ENCODE results near the gene USP10.

Gene USP10

GRCh38 chr16:84780063-84780462 is 80.3 kb downstream of the USP10 start:
- Histone ChIP-seq H3K4me3 (ENCODE audit: low read depth, low read length) (no peak overlapping the region), H3K27ac (no peak overlapping the region), H3K36me3 (no peaks in the 10 kb centered on the region), H3K27me3 (ENCODE audit: insufficient read depth, low read depth, severe bottlenecking) (no peaks in the 10 kb centered on the region), H3K9me3 (ENCODE audit: severe bottlenecking) (no peaks in the 10 kb centered on the region)
- no peak for DNase-seq
- TF ChIP-seq CTCF (IDR thresholded peaks at IDR 0.05; ENCODE audit: low read depth, low read length), result no peak

- no peaks in the 10 kb centered on the region for H3K9me3 ChIP-seq (ENCODE audit: severe bottlenecking)
- H3K27me3 ChIP-seq (ENCODE audit: insufficient read depth, low read depth, severe bottlenecking), result no peaks in the 10 kb centered on the region
- no peak for TF ChIP-seq CTCF (IDR thresholded peaks at IDR 0.05; ENCODE audit: low read depth, low read length)
- H3K27ac ChIP-seq, result no peak overlapping the region
- no peak overlapping the region for H3K4me3 ChIP-seq (ENCODE audit: low read depth, low read length)
- no peak for DNase-seq
- H3K36me3 ChIP-seq, result no peaks in the 10 kb centered on the region
Measured at GRCh38 chr16:84780544-84781376, 81.0 kb downstream of the USP10 start.

- no peak for DNase-seq
- no peaks in the 10 kb centered on the region for H3K27me3 ChIP-seq (ENCODE audit: insufficient read depth, low read depth, severe bottlenecking)
- H3K4me3 ChIP-seq (ENCODE audit: low read depth, low read length), result no peak overlapping the region
- no peaks in the 10 kb centered on the region for H3K36me3 ChIP-seq
- TF ChIP-seq CTCF (IDR thresholded peaks at IDR 0.05; ENCODE audit: low read depth, low read length), result no peak
- H3K9me3 ChIP-seq (ENCODE audit: severe bottlenecking), result no peaks in the 10 kb centered on the region
- H3K27ac ChIP-seq, result no peak overlapping the region
Measured at GRCh38 chr16:84782846-84783245, 83.0 kb downstream of the USP10 start.

GRCh38 chr16:84785843-84786581 is 86.2 kb downstream of the USP10 start:
- H3K27me3 ChIP-seq (ENCODE audit: insufficient read depth, low read depth, severe bottlenecking), result no peaks in the 10 kb centered on the region
- H3K9me3 ChIP-seq (ENCODE audit: severe bottlenecking), result no peaks in the 10 kb centered on the region
- DNase-seq, result no peak
- no peak overlapping the region for H3K27ac ChIP-seq
- H3K36me3 ChIP-seq, result no peaks in the 10 kb centered on the region
- no peak for TF ChIP-seq CTCF (IDR thresholded peaks at IDR 0.05; ENCODE audit: low read depth, low read length)
- no peak overlapping the region for H3K4me3 ChIP-seq (ENCODE audit: low read depth, low read length)

GRCh38 chr16:84786605-84787262 is 86.9 kb downstream of the USP10 start:
- no peaks in the 10 kb centered on the region for H3K9me3 ChIP-seq (ENCODE audit: severe bottlenecking)
- H3K27ac ChIP-seq, result no peak overlapping the region
- H3K4me3 ChIP-seq (ENCODE audit: low read depth, low read length), result no peak overlapping the region
- no peaks in the 10 kb centered on the region for H3K36me3 ChIP-seq
- no peaks in the 10 kb centered on the region for H3K27me3 ChIP-seq (ENCODE audit: insufficient read depth, low read depth, severe bottlenecking)
- no peak for TF ChIP-seq CTCF (IDR thresholded peaks at IDR 0.05; ENCODE audit: low read depth, low read length)
- DNase-seq, result no peak

Data from WERI-Rb-1 (cell line).